GM19351 (cell line): ENCODE measurements around the gene LMNTD2.

Experiments
- ATAC-seq: cut with Tn5 transposase; IDR thresholded peaks from one replicate; pipeline ENCODE4 v1.9.1; 2021; ENCODE audit warnings: mild to moderate bottlenecking, moderate library complexity; ENCODE audit not compliant: unreplicated experiment

LMNTD2 gene

DNA sequence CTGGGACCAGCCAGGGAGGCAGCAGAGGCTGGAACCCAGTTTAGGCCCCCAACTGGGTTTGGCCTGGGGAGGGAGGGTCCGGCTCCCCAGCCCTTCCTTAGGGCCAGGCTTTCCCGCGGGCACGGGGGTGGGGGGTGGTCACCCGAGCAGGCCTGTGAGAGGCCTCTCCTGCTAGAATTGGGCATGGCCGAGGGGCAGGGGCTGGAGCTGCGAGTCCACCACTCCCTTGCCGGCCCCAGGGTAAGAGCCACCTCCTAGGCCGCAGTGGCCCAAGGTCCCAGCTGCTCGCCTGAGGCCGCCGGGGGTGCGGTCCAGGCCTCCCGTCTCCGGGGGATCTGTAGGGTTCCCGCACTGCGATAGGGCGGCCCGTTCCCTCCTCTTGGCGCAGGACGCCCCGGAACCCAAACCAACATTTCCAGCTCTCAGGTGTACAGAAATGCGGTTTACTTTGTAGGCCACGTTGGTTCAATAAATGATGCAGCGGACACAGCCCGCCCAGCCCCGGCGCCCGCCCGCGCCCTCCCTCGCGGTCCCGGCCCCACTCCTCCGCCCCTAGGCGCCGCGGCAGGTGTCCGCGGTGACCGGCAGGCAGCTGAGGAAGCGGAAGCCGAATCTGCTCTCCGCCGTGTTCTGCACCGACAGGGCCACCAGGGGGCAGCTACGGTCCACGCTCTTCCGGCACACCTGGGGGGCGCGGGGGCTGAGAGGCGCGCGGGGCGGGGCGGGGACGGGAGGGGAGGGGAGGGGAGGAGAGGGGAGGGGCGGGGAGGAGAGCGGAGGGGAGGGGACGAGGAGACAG, 5.9 kb downstream of the LMNTD2 start:
- peak; percentile 71 for ATAC-seq

- ATAC-seq, result no peak
Measured at GRCh38 chr11:553988-554340, 6.6 kb downstream of the LMNTD2 start.

DNA sequence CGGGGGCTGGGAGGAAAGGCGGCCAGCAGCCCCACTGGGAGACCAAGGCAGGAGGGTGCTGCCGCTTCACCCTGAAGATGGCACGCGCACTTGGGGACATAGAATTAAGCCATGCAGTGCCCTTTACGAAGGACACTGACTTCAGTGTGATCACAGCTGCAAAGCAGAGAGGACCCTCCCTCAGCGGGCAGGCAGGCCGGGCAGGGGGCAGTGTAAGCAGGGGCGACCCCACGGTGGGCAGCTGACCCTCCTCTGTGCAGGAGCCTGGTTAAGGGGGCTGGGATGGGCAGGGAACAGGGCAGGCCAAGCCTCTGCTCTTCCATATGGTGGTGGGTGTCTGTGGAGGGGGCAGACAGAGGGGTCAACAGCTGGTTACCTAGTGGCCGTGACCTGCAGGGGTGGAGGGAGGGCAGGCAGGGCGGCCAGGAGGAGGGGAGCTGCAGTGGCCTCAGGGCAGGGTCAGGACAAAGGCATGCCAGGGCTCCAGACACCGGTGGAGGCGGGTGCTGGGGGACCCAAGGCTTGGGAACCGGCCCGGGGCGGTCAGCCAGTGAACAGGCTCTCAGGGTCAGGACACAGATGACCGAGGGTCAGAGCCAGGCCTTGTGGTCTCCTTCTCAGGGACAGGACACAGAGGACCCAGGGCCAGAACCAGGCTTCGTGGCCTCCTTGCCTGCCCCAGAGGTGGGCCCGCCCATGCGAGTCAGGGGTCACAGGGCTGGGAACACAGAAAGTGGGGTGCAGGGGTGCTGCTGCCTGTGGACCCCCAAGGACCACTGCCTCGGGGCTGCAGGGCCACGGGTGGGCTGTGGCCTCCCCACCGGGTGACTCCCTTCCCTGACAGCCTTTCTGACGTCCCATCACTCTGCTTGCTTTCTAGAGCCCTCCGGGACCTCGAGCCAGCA, 7.2 kb downstream of the LMNTD2 start:
- no peak for ATAC-seq

- no peak for ATAC-seq
Measured at GRCh38 chr11:551596-551995, 8.9 kb downstream of the LMNTD2 start.

GRCh38 chr11:551131-551530, 9.4 kb downstream of the LMNTD2 start:
- ATAC-seq, result no peak

DNA sequence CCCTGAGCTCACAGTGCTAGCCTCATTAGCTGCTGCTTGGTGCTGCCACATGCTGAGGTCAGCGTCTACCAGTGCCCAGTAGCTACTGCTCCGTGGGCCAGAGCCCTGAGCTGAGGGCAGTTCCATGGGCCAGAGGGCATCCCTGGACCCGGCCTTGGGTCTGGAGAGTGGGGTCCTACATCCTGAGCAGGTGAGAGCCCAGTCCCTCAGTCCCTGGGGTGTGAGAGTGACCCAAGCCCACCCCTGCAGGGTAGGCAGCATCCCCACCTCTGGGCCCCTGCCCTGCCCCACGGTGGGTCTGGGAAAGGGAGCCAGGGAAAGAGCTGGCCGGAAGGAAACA, 9.8 kb downstream of the LMNTD2 start:
- ATAC-seq, result no peak

DNA sequence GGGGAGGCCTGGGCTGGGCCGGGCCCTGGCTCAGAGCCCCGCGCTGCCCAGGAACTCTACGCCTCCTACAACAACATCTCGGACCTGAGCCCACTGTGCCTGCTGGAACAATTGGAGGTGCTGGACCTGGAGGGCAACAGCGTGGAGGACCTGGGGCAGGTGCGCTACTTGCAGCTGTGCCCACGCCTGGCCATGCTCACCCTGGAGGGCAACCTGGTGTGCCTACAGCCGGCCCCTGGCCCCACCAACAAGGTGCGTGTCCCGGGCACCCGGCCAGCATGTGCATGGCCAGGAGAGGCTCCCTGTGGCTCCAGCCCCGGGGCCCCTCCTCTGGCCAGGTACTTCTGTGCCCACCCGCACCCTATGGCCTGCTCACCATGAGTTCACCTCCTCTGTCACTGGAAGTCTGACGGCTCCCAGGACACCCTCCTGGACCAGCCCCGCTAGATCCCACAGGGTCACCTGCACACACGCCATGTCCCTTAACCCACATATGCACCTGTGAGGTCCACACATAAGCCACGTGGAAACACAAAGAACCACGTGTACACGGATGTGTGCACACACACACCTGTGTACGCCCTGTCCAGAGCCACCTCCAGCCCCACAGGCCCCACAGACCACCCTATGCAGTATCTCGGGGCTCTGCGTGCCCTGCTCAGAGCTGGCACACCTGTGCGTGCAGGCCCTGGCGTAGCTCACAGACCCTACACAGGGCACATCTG, 10.4 kb downstream of the LMNTD2 start:
- no peak for ATAC-seq

DNA sequence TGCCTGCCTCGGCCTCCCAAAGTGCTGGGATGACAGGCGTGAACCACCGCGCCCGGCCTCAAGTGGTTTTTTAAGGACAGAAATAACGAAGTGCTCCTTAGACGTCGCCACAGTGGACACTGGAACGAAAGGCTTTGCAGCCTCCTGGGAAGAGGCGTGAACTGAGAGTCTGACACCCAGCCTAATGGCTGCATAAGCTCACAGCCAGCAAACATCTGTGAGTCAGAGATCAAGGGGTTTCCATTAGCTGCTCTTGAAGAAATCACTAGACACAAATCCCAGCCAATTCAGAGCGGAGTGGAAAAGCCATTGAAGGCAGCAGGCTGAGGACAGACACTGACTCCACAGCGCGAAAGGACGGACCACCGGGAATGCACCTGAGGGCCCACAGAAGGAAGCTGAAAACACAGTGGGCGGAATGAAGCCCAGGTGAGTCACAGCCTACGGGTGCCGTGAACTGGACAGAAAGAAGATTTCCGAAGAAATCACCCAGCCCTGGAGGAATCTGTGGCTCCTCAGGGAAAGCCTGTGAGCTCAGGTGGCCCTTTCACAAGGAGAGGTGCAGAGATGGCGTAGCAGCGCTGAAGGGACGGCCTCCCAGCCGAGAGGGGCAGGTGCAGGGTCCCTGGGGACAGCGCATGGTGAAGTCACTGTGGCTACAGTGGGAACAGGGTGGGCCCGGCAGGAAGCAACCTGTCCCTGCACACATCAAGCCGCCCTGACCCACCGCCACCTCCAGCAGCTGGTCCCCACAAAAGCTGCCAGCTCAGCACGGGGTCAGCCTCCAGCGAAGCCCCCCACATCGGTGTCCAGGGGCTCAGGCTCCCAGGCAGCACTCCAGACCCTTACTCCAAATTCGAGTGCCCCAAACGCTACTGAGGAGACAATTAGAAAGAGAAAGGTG, 11.6 kb downstream of the LMNTD2 start:
- no peak for ATAC-seq

DNA sequence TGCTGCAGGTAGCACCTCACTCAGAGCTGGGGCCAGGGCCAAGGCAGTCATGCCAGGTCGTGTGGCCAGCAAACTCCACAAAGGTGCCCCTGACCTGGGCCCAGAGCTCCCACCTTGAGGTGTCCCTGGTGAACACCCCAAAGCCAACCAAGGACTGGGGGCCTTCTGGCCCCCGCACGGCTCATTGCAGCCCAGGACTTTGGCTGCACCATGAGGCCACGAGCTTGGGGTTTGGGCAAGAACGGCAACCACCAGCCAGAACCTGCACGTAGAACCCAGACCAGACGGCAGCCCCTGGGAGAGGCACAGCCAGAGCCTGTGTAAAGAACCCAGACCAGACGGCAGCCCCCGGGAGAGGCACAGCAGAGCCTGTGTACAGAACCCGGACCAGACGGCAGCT, 15.4 kb downstream of the LMNTD2 start:
- ATAC-seq, result no peak

- no peak for ATAC-seq
Measured at GRCh38 chr11:544817-545166, 15.7 kb downstream of the LMNTD2 start.

DNA sequence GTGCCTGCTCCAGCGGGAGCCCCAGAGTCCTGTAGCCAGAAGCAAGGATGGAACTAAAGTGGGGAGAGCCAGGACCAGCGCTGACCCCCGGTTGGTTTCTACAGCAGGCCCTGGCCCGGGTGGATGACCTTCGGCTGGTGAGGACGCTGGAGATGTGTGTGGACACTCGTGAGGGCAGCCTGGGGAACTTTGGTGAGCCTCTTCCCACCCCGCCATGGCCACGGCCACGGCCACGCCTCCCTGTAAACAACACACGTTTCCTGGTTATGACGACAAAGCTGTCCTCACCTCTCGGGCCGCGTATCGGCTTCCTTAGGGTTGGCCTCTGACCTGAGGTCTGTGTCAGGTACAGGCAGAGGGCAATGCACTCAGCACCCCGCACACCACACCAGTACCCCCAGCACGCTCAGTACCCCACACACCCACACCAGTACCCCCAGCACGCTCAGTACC, 19.1 kb downstream of the LMNTD2 start:
- ATAC-seq, result no peak

DNA sequence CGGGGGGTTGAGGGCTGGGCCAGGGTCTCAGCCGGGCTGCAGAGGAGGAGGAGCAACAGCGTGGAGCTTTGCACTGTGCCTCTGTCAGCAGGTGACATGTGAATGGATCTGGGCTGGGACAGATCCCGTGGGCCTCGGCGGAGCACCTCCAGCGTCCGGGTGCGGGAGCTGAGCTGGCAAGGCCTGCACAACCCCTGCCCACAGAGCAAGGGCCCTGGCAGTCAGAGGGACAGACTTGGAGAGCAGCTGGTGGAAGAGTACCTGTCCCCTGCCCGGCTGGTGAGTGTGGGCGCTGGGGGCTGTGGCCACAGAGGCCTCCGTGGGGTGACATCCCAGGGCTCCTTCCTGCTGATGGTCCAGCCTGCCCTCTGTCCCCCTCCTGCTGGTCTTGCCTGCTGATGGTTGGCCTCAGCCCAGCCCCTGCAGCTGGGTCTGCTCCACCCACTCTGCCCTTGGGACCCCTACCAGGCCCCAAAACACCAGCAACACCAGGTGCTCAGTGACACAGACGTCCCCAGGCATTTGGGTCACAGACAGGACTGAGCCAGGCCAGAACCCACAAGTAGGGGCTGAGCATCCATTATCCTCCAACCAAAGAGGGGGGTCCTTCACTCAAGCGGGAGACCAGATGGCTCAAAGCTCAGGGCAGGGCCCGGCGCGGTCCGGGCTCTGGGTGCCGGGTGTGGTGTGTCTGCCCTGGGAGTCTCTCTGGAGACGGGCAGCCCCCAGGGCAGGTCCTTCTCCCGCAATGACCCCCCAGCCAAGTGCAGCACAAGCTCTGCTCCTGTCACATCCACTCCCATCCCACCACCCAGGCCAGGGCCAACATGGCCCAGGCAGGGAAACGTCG, 19.7 kb downstream of the LMNTD2 start:
- no peak for ATAC-seq

DNA sequence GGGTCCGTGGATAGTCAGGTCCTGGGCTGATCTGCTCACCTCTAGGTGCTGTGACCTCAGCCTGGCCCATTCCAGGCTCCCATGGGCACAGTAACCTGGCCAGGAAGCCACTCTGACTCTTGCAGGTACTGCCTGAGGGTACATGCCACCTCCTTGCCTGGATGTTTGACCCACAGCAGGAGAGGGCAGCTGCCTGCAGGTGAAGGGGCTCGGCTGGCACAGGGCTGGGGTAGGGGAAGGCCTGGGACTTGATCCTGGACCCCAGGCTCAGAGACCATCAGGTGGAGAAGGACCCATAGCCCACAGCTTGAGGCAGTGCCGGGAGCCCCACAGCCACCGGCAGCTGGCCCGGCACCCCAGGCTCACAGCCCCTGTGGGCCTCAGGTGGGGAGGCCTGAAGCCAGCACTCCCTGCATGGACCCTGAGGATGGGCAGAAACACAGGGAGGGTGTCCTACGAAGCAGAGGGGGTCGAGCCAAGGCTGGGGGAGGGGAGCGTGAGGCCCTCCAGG, 20.5 kb downstream of the LMNTD2 start:
- no peak for ATAC-seq

GRCh38 chr11:538431-539051, 22.0 kb downstream of the LMNTD2 start:
- no peak for ATAC-seq

GRCh38 chr11:537622-538430, 22.7 kb downstream of the LMNTD2 start:
- no peak for ATAC-seq

GRCh38 chr11:536841-537621, 23.5 kb downstream of the LMNTD2 start, which contains the start of gene LRRC56:
Gene LRRC56 (plus strand): TSS chr11:537527. CDS start chr11:540685, 3,158 bp downstream.
- ATAC-seq, result peak; percentile 55
